K562 (cell line): ENCODE measurements around the gene PPM1L. TPM values are rescaled to one million over a fixed set of nuclear protein-coding genes. Genes with fewer than 3 reads are reported as not detected.

Experiments
- ATAC-seq: fragments of 200-7000 bp; cut with Tn5 transposase; 3 replicates; pipeline ENCODE4 v1.9.1; 2020; ENCODE audit warnings: moderate library complexity
- BruUV-seq: library from RNA; stranded (reverse); fragments of 400-500 nt; replicated peaks from 2 replicates; lab custom pipeline; 2021; lab: Mats Ljungman, UMichigan
- CTCF ChIA-PET: fragments of 300-600 bp; formaldehyde crosslinking; extraction: SDS; loops from one replicate; lab custom pipeline; 2021; ENCODE audit warnings: low intra/inter-chr PET ratio; lab: Yijun Ruan, JAX
- POLR2A ChIA-PET: fragments of 300-600, 350-650 bp; sonication (Branson Sonifier 250); formaldehyde crosslinking; extraction: SDS; loops from one replicate; lab custom pipeline; 2021; ENCODE audit warnings: antibody characterized with exemption, inconsistent platforms; lab: Yijun Ruan, JAX
- DNase-seq, 4 experiments: peaks; one replicate each; pipeline versions ENCODE4 v3.0.0 to v3.0.0-alpha.2; 2011 to 2018; ENCODE audit warnings: low spot score in 3 of 4, mixed read lengths in 3 of 4; ENCODE audit errors: extremely low read depth in 1 of 4
- FAIRE-seq: peaks from 2 replicates; lab custom pipeline; 2011; peaks lifted over from hg19 to GRCh38; lab: Jason Lieb, UNC
- H2AFZ ChIP-seq: 2 replicates; pipeline ENCODE4 v1.6.0; 2011; ENCODE audit warnings: low read depth, low read length, control low read depth, inconsistent platforms
- H3K27ac ChIP-seq: fragments of 200-600 bp; 3 replicates; pipeline ENCODE4 v1.8.0; 2011; ENCODE audit warnings: low read depth, mild to moderate bottlenecking, control low read depth, inconsistent platforms, low read length, moderate library complexity, mixed read lengths; ENCODE audit errors: extremely low read depth
- H3K27me3 ChIP-seq, 2 experiments: fragments of 300-600 bp in 1 of 2; 2 replicates in 1 of 2; 3 replicates in 1 of 2; pipeline versions ENCODE4 v1.6.0 to v1.8.0; 2011; ENCODE audit warnings: inconsistent platforms in 2 of 2, low read length in 2 of 2, mild to moderate bottlenecking in 1 of 2, mixed read lengths in 1 of 2, moderate library complexity in 1 of 2; ENCODE audit not compliant: control insufficient read depth in 2 of 2, insufficient read depth in 2 of 2
- H3K36me3 ChIP-seq: fragments of 300-600 bp; 3 replicates; pipeline ENCODE4 v1.8.0; 2011; ENCODE audit warnings: mild to moderate bottlenecking, low read length, inconsistent platforms; ENCODE audit not compliant: control insufficient read depth, insufficient read depth
- H3K4me1 ChIP-seq, 2 experiments: fragments of 200-600 bp in 1 of 2; replicated peaks in 1 of 2; 2 replicates in 1 of 2; 3 replicates in 1 of 2; pipeline versions ENCODE4 v1.5.1 to v1.8.0; 2011; ENCODE audit warnings: inconsistent platforms in 2 of 2, low read length in 2 of 2, mild to moderate bottlenecking in 1 of 2, mixed read lengths in 1 of 2, moderate library complexity in 1 of 2; ENCODE audit not compliant: control insufficient read depth in 2 of 2, insufficient read depth in 2 of 2
- H3K4me2 ChIP-seq: 2 replicates; pipeline ENCODE4 v1.6.1; 2011; ENCODE audit warnings: low read length, control low read depth, inconsistent platforms, mixed read lengths; ENCODE audit not compliant: insufficient read depth
- H3K4me3 ChIP-seq: fragments of 200-600 bp; sonication (generic), shearing (Covaris generic); 2 replicates; pipeline ENCODE4 v1.5.1; 2016; ENCODE audit warnings: control low read depth, inconsistent platforms
- H3K79me2 ChIP-seq: fragments of 200-600 bp; 3 replicates; pipeline ENCODE4 v1.8.0; 2011; ENCODE audit warnings: low read length, inconsistent platforms; ENCODE audit not compliant: control insufficient read depth, insufficient read depth
- H3K9ac ChIP-seq, 2 experiments: 2 replicates each; pipeline versions ENCODE4 v1.6.0 to v1.6.1; 2011; ENCODE audit warnings: low read depth in 2 of 2, low read length in 2 of 2, control low read depth in 1 of 2, inconsistent platforms in 1 of 2, mild to moderate bottlenecking in 1 of 2, mixed read lengths in 1 of 2; ENCODE audit not compliant: insufficient read depth in 1 of 2
- H3K9me1 ChIP-seq: one replicate; pipeline ENCODE4 v1.6.0; 2011; ENCODE audit warnings: inconsistent platforms, mild to moderate bottlenecking, low read length, moderate library complexity; ENCODE audit not compliant: control insufficient read depth, insufficient read depth
- H3K9me3 ChIP-seq: replicated peaks from 2 replicates; pipeline ENCODE4 v1.5.1; 2011; ENCODE audit warnings: low read depth, low read length, inconsistent platforms; ENCODE audit not compliant: control insufficient read depth, insufficient read depth
- H4K20me1 ChIP-seq: replicated peaks from 2 replicates; pipeline ENCODE4 v1.6.1; 2011; ENCODE audit warnings: low read length, inconsistent platforms, mixed read lengths; ENCODE audit not compliant: control insufficient read depth, insufficient read depth
- EGR1 ChIP-seq: fragments of 450-650 bp; conservative IDR thresholded peaks from 2 replicates; pipeline ENCODE4 v1.6.1; 2017; ENCODE audit warnings: mild to moderate bottlenecking
- FUS ChIP-seq: fragments of 200-400 bp; formaldehyde crosslinking; optimal IDR thresholded peaks from 2 replicates; pipeline ENCODE3; 2017; ENCODE audit warnings: low read depth, low read length
- GATAD2B ChIP-seq: fragments of 450-650 bp; IDR thresholded peaks from 2 replicates; pipeline ENCODE4 v1.6.1; 2017; ENCODE audit warnings: mild to moderate bottlenecking, borderline replicate concordance
- ILK ChIP-seq: fragments of 450-650 bp; IDR thresholded peaks from 2 replicates; pipeline ENCODE4 v1.6.1; 2016; ENCODE audit warnings: missing genetic modification characterization, low read depth, mild to moderate bottlenecking, missing compliant biosample characterization, moderate library complexity, borderline replicate concordance
- KLF10 ChIP-seq: fragments of 250-450 bp; sonication (Bioruptor Pico); IDR thresholded peaks from 2 replicates; pipeline ENCODE4 v1.6.1; 2021; ENCODE audit warnings: matching md5 sums
- KLF16 ChIP-seq: IDR thresholded peaks from 2 replicates; pipeline ENCODE4 v1.6.1; 2016; ENCODE audit warnings: antibody characterized with exemption
- MAFF ChIP-seq: IDR thresholded peaks from 2 replicates; pipeline ENCODE4 v1.6.1; 2012; ENCODE audit warnings: low read length, improper control_type of control experiment
- MAFK ChIP-seq: IDR thresholded peaks from 2 replicates; pipeline ENCODE4 v1.6.1; 2011; ENCODE audit warnings: low read length, improper control_type of control experiment
- MYNN ChIP-seq, 2 experiments: sonication (generic); formaldehyde crosslinking in 1 of 2; IDR thresholded peaks; 2 replicates each; pipeline versions ENCODE4 v1.5.0 to v1.6.1; 2016 to 2020; ENCODE audit warnings: antibody characterized with exemption in 1 of 2, missing genetic modification reagents in 1 of 2
- NCOA2 ChIP-seq, 2 experiments: fragments of 450-650 bp; IDR thresholded peaks; 2 replicates each; pipeline ENCODE4 v1.6.1; 2018; ENCODE audit warnings: mild to moderate bottlenecking in 2 of 2, moderate library complexity in 1 of 2; ENCODE audit not compliant: partially characterized antibody in 2 of 2
- RUNX1 ChIP-seq: sonication (generic); IDR thresholded peaks from 2 replicates; pipeline ENCODE4 v1.6.1; 2016; ENCODE audit warnings: antibody characterized with exemption, low read depth
- SNIP1 ChIP-seq: fragments of 450-650 bp; IDR thresholded peaks from 2 replicates; pipeline ENCODE4 v1.7.1; 2017; ENCODE audit warnings: low read depth, mild to moderate bottlenecking
- TAF7 ChIP-seq: fragments of 450-650 bp; IDR thresholded peaks from 2 replicates; pipeline ENCODE4 v1.6.1; 2016; ENCODE audit warnings: missing genetic modification characterization, missing compliant biosample characterization
- ZNF316 ChIP-seq: fragments of 450-650 bp; IDR thresholded peaks from 2 replicates; pipeline ENCODE4 v1.6.1; 2016
- ZNF780A ChIP-seq: fragments of 250-450 bp; sonication (Bioruptor Pico); IDR thresholded peaks from 2 replicates; pipeline ENCODE4 v1.5.0; 2021; ENCODE audit warnings: mild to moderate bottlenecking
- WGBS: fragments of 100-300 bp; shearing (Covaris generic); methylation state at CpG from one replicate; pipeline ENCODE4 v1.1.6; 2016; ENCODE audit warnings: low coverage, mixed read lengths; ENCODE audit not compliant: insufficient coverage; ENCODE audit errors: missing lambda C conversion rate; 5-methylcytosine and 5-hydroxymethylcytosine counted together
- in situ Hi-C: fragments of 300-500 bp; cut with MboI; formaldehyde crosslinking; loops from 4 replicates; pipeline ENCODE4 v1.15.0; 2018; ENCODE audit warnings: inconsistent platforms, mixed read lengths
- intact Hi-C: fragments of 100-400 bp; cut with micrococcal nuclease; formaldehyde crosslinking; loops from 2 replicates; pipeline ENCODE4 v1.14.2; 2022
- polyA plus RNA-seq, 8 experiments: library from polyadenylated mRNA; depleted of rRNA in 4 of 8; stranded (reverse) in 5 of 8; unstranded in 3 of 8; fragments of >200 nt; fragmentation: Nextera tagmentation in 2 of 8; fragmentation: Illumina TruSeq in 1 of 8; extraction: Ambion mirVana in 2 of 8; extraction: Trizol in 1 of 8; gene quantifications; 2 replicates each; pipeline versions ENCODE4 v1.2.1 to v1.2.3, GENCODE V29; 2011 to 2014; ENCODE audit warnings: inconsistent platforms in 1 of 8, missing spikeins in 1 of 8
- total RNA-seq, 7 experiments: library from RNA; depleted of rRNA in 6 of 7; stranded (reverse); fragments of >200 nt in 6 of 7; fragmentation: Illumina TruSeq in 2 of 7; extraction: Trizol in 2 of 7; gene quantifications; 2 replicates each; pipeline versions ENCODE4 v1.2.1 to v1.2.3, GENCODE V29; 2011 to 2021; ENCODE audit warnings: low replicate concordance in 1 of 7
- TF ChIP-seq, protein P1 (sequence below): sonication (generic); formaldehyde crosslinking; IDR thresholded peaks from 2 replicates; pipeline ENCODE4 v1.8.0; 2022; ENCODE audit warnings: mild to moderate bottlenecking, missing genetic modification reagents

Gene PPM1L
- total and polyA plus RNA-seq, 9 of the 15 experiments (the other 6 are each of a cell fraction or from before 2014, with no cell fraction given) = 0.01 to 0.41 (median 0.14) TPM

DNA sequence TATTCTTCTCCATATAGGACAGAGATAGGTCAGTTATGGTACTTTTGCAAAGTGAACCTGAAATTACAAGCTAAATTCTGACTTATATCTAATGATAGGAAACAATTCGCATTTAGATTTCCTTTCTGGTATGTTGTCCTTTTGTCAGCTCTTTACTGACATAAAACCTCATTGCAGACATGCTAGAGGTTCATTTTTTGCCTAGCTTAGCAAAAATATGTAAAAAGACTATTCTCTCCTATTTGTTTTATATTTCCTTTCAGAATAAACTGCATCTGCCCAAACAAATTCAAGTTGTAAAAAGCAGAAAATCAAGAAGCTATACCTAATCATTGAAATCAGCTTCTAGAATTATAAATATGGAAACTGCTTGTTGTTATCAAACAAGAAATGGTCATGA, 168.7 kb downstream of the PPM1L start:
- 0% methylated on average over 1 of the region's 1 CpG for WGBS
- ChIA-PET POLR2A (interaction anchor here (0.6 kb wide), 1 partner anchor 8 kb away, joined by 4 read pairs; no protein-coding TSS in a partner anchor), CTCF (no interaction called here)
- Histone ChIP-seq H3K36me3 (no peaks in the 10 kb centered on the region), H3K9ac (no peak overlapping the region), H3K27me3 (no peaks in the 10 kb centered on the region), H2AFZ (no peak overlapping the region), H3K9me3 (no peaks in the 10 kb centered on the region), H3K4me1 (no peaks in the 10 kb centered on the region), H3K9me1 (no peaks in the 10 kb centered on the region), H3K27ac (no peak overlapping the region), H4K20me1 (no peaks in the 10 kb centered on the region), H3K79me2 (no peaks in the 10 kb centered on the region), H3K4me2 (no peak overlapping the region), H3K4me3 (no peak overlapping the region)
- intact Hi-C loops = no loop called here
- BruUV-seq = no TSS peak
- no peak for DNase-seq
- TF ChIP-seq MAFK (peak; percentile 34; the same call in 1 of the 2 replicates), TAF7 (no peak), MAFF (peak; percentile 7; the same call in 1 of the 2 replicates), ZNF316 (peak; percentile 43; the same call in 1 of the 2 replicates)
- in situ Hi-C loops = no loop called here
- no peak for FAIRE-seq
- ATAC-seq = no peak

DNA sequence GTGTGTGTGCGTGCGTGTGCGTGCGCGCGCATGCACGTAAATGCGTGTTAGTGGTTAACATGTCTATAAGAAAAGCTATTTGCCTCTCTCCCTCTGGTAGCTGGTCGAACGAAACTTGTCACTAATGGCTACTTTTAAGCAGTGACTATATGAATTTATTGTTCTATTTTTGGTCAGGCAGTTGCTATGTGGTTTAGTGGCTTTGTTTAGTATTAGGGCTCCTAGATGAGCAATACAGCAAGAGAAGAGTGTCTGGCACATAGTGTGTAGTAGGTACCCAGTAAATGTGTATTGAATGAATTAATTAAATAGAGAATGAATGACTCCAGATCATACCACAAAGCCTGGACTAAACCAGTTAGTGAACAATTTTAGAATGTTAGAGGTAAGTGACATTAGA, 171.6 kb downstream of the PPM1L start:
- Histone ChIP-seq H2AFZ (no peak overlapping the region), H3K27ac (no peak overlapping the region), H3K9ac (no peak overlapping the region), H3K4me1 (no peaks in the 10 kb centered on the region), H3K4me3 (no peak overlapping the region), H3K79me2 (no peaks in the 10 kb centered on the region), H3K9me3 (no peaks in the 10 kb centered on the region), H3K9me1 (no peaks in the 10 kb centered on the region), H4K20me1 (no peaks in the 10 kb centered on the region), H3K27me3 (no peaks in the 10 kb centered on the region), H3K4me2 (no peak overlapping the region), H3K36me3 (no peaks in the 10 kb centered on the region)
- FAIRE-seq (no peak), DNase-seq (no peak), ATAC-seq (no peak)
- CTCF ChIA-PET = no interaction called here
- POLR2A ChIA-PET = no interaction called here
- intact Hi-C loops (no loop called here), in situ Hi-C loops (no loop called here)
- no peak for TF ChIP-seq ILK
- TF ChIP-seq FUS = no peak
- no peak for TF ChIP-seq EGR1
- TF ChIP-seq KLF10 (CRISPR knock-in tag) = no peak
- no peak for TF ChIP-seq KLF16
- TF ChIP-seq ZNF780A (CRISPR knock-in tag) = no peak
- no peak for TF ChIP-seq NCOA2 (IDR thresholded peaks at IDR 0.05; ENCODE audit: partially characterized antibody in 2 of 2)
- no peak for TF ChIP-seq GATAD2B
- no peak for TF ChIP-seq RUNX1
- no peak for TF ChIP-seq SNIP1
- TF ChIP-seq MYNN (IDR thresholded peaks at IDR 0.05) = no peak
- TF ChIP-seq MYNN (CRISPR knock-in tag; IDR thresholded peaks at IDR 0.05) = no peak
- TF ChIP-seq, protein P1, sequence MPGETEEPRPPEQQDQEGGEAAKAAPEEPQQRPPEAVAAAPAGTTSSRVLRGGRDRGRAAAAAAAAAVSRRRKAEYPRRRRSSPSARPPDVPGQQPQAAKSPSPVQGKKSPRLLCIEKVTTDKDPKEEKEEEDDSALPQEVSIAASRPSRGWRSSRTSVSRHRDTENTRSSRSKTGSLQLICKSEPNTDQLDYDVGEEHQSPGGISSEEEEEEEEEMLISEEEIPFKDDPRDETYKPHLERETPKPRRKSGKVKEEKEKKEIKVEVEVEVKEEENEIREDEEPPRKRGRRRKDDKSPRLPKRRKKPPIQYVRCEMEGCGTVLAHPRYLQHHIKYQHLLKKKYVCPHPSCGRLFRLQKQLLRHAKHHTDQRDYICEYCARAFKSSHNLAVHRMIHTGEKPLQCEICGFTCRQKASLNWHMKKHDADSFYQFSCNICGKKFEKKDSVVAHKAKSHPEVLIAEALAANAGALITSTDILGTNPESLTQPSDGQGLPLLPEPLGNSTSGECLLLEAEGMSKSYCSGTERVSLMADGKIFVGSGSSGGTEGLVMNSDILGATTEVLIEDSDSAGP (CRISPR knock-in tag) = no peak
- WGBS = 47% methylated on average over 10 of the region's 10 CpGs
- BruUV-seq = no TSS peak
